Measurements from ENCODE around the gene WDR1.
"Not testable (repeated sequence)": the region's sequence is repeated elsewhere in the genome, so short reads cannot be mapped to it uniquely, and the experiment has no call there.

WDR1 gene

DNA sequence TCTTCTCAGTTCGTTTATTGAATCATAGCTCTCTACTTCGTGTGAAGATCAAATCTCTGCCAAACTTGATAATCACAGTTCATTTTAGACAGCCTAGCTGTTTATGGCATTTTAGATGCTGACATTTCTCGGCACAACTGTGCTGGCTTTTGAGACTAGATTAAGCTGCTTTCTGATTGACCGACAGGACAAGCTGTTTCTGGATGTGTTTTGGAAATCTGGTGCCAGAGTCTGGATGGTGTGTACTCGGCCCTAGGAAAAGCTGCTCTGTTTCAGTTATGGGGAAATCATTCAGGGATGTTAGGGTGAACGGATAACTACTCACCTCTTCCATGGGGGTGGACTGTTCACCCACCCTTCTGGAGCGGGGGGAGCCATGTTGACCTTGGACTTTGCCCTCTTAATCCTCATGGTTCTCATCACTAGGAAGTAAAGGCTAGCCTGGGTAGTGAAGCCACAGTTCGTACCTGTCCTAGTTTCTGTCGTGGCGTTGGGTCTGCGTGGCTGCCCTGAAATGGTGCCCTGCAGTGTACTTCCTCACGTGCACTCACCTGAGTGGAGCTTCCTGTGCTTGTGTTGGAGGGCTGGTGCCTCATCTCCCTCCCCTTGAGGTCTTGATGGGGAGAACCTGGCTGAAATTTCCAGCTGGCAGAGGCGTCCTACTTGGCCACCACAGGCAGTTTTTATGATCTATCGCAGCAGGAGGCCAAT lies 13.7 kb upstream of the WDR1 start:
- no peak for DNase-seq

DNA sequence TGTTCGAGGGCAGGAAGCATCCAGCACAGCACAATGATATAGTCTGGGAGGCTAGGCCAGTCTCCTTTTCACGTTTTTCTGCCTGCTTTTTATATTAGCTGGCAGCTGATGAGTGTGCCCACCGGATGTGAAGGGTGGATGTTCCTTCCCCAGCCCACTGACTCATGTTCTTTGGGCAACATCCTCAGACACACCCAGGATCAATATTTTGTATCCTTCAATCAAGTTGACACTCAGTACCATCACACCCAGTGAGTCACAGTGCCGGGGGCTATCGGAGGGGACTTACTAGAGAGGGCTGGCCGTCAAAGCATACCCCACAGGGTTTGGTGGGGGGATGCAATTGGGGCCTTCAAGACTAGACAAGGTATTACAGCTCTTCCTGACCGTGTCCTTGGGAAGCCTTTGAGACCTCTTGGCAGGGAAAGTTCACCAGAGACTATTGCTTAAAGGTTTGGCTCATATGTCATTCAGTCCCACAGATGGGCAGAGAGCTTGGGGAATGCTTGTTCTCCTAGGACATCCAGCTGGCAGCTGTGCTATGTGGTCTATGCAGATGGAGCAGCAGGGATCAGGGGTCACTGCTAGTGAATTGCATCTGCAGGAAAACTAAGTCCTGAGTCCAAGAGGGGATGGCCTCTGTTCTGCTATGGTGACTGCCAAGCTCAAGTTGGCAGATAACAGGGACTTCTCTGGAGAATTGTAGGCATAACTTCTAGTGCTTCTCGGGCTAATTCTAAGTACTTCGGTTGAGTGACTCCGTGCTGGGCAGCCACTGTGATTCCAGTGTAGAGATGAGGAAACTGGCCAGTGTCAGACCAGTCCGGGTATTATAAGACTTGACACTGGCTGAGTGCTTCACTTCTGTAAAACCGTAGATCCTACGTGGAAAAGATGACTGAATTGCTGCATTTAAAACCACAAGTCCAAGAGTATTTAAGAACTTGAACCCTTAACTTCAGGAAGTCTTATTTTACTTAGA lies 12.9 kb upstream of the WDR1 start:
- no peak for DNase-seq

DNA sequence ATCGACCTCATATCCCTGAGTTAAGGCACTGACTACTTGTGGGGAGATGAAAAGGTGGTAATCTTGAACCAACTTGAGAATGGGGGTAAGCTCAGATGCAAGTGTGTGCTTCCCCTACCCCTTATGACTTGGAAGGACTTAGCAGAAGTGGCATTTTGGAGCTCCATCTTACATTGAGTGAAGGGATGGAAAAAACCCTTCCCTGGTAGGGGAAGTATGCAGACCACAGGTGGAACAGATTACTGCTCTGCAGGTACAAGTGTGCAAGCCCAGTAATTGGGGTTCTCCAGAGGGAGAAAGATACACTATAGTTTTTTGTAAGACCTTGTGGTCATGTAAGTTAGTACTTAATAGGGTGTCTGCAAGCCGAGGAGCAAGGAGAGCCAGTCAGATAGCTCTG lies 12.2 kb upstream of the WDR1 start:
- no peak for DNase-seq

DNA sequence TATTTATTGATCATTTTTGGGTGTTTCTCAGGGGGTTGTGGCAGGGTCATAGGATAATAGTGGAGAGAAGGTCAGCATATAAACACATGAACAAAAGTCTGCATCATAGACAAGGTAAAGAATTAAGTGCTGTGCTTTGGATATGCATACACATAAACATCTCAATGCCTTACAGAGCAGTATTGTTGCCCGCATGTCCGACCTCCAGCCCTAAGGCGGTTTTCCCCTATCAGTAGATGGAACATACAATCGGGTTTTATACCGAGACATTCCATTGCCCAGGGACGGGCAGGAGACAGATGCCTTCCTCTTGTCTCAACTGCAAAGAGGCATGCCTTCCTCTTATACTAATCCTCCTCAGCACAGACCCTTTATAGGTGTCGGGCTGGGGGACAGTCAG lies 10.9 kb upstream of the WDR1 start:
- DNase-seq, result not testable (repeated sequence)

DNA sequence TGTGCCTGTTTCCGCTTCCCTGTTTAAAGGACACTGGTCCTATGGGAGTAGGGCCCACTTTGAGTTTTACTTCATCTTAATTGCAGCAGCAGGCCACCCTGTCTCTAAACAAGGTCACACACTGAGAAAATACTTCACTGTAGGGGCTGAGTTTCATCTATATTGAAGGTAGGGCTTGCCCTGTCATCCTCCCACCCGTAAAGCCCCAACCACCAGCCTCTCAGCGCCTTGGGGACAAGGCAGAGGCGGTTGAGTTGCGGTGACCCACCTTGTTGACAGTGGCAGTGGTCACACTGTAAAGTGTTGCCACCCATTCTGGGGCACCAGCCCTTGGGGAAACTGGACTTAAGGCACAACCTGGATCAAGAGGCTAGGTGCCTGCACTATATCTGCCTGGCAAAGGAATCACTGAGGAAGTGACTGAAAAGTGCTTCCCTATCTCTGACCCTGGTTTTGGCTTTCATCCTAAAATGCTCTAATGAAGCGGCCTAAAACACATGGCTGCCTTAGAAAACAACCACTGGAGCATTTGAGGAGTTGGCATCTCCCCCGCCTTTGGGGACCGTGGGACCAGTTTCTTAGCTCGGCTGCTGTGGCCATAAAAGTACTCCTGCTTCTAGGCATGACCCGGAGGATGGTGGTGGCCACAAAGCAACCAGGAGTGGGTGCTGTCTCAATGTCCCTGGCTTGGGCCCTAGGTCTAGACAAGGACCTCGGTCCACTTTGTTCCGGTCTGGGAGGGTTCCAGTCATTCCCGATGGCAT lies 7.8 kb upstream of the WDR1 start:
- DNase-seq, result no peak

DNA sequence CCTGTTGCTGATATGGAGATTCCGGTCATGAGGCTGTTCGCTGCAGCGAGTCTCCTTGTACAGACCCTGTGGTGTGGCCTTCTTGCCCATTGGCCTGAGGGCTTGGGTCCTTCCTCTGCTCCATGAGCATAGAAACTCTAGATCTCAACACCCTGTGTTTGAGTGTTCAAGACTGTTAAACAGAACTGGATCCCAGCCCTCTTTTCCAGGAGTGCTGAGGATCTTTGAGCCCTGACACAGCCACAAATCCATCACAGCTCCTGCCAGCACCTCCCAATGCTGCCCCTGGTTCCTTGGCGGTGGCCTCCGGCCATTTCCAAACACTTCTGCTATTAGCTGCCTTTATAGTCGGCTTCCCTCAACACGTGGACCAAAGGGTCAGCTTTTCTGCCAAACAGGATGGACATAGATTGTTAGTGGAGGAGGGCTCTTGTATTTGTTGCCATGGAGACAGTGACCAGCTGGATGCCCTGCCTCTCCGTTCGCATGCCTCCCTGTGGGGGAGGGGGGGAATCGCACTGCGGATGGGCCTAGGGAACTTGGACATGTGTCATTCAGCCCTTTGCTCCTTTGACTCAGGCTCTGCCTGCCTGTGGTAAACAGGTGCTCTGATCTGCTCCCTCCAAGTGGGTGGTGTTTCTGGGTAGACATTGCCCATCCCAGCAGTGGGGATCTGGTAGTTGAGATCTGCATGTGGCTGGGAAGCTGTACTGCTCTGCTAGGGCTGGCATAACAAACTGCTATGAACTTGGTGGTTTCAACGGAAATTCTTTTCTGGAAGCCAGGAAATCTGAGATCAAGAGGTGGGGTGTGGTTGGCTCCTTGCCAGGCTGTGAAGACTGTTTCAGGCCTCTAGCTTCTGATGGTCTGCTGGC lies 6.9 kb upstream of the WDR1 start:
- DNase-seq, result peak; percentile 57

DNA sequence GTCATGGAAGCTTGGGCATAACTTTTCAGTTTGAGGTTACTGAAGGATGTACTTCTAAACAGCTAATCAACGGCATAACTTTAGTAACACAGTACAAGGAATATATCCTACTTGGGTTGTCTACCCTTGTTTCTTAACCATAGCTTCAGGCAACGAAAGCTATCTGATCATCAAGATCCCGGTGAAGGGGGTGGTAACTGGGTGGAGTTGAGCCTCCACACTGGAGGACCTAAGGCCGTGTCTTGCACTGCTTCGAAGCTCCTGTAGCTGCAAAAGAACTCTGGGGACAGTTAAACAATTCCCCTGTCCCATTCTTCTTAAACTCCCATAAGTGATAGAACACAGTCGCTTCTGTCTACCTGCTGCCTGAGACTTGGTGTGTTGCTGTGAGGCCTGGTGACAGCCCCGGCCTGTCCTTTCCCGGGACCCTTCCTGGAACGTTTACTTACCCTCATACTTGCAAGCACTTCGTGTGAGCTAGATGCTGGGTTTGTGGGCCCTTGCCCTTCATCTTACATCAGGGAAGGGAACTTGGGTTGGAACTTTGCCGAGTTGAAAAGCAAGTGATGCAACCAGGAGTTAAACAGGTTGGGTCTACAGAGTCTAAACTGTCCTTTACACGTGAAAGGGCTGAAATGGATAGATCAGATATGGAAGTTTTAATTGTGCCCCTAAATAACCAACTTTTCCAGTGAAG lies 5.8 kb upstream of the WDR1 start:
- DNase-seq, result no peak

DNA sequence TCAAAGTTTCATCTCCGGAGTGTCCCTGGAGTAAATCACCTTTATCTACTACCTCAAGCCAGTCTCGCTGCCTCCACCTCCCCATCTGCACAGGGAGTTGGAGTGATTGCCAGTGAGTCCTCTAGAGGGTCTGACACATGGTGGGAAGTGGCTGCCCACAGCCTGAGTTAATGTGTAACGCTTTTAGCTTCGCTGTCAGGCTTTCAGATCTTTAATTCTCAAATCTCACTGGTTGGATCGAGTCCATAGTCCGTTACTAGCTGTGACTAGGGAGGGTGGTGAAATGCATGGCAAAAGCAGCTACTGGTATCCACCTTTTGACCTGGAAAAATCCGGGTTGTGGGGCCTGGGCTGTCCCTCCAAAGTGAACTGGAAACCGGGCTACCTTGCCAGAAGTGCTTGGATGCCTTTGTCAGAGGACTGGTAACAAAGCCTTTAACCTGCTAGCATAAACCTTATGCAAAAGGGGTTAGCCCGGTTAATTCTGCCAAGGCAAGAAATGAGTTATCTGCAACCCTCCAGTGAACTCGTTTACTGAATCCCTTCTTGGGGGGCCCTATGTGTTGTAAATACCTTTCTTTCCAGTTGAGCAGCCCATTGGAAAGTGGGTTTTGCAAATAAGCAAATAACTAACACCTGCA lies 5.1 kb upstream of the WDR1 start:
- DNase-seq, result no peak

DNA sequence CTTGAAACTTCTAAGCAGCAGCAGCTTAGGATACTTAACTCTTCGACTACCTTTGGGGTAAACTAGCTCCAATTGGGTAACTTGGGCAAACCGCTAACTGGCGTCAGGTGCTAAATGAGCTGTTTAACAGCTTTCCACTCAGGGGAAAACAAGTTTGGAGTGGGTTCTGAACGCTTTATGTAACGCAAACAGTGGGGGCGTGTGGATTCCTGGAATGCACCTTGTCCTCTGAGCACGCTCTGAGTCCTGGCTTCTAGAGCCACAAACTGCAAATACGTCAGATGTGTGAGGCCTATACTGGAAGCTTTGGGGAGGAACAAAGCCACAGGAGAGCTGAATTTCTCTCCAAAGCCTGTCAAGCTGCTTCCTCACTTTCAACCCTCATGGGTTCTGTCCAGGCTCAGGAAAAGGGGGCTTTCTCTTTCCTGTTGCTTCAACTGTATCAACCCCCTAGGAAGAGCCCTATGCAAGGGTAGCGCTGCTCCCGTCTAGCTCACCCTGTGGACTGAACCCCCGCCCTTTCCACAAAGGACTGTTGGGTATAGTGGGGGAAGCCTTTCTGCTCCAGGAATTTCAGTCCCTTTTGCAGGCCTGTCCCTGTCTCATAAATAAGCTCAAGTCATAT lies 4.5 kb upstream of the WDR1 start:
- DNase-seq, result no peak

DNA sequence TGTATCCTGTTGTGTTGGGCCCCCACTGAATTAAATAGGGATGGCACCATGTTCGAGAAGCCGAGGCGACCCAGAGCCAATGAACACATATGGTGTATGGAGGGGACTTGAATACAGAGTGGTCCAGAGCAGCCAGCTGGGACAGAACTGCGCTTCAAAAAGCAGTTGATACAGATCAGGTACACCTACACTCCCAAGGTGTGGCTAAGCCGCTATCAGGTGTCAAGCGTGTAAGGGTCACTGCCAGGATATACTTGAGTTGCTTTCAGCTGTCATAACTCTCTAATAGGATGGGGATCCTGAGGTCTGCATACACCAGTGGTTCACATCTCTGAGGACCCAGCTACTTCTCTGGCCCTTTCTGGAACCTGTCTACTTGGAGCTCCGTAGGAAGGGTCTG lies 3.2 kb upstream of the WDR1 start:
- DNase-seq, result no peak

DNA sequence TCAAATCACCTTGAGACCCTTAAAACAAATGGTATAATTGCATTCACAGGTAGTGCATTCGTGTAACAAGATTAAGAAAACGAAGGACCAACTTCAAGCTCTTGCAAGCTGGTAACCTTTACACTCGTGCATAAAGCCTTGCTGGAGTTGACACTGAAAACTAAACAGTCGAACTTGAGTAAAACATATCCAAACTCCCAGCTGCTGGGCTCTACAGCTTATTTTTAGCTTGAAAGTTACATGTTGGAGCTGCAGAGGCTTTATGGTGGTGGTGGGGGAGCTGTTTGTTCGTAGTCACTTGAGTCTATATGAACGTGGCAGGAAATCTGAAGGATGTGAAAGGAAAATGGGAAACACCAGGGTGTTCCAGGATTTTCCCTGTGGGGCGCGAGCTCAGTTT lies 2.7 kb upstream of the WDR1 start:
- no peak for DNase-seq

DNA sequence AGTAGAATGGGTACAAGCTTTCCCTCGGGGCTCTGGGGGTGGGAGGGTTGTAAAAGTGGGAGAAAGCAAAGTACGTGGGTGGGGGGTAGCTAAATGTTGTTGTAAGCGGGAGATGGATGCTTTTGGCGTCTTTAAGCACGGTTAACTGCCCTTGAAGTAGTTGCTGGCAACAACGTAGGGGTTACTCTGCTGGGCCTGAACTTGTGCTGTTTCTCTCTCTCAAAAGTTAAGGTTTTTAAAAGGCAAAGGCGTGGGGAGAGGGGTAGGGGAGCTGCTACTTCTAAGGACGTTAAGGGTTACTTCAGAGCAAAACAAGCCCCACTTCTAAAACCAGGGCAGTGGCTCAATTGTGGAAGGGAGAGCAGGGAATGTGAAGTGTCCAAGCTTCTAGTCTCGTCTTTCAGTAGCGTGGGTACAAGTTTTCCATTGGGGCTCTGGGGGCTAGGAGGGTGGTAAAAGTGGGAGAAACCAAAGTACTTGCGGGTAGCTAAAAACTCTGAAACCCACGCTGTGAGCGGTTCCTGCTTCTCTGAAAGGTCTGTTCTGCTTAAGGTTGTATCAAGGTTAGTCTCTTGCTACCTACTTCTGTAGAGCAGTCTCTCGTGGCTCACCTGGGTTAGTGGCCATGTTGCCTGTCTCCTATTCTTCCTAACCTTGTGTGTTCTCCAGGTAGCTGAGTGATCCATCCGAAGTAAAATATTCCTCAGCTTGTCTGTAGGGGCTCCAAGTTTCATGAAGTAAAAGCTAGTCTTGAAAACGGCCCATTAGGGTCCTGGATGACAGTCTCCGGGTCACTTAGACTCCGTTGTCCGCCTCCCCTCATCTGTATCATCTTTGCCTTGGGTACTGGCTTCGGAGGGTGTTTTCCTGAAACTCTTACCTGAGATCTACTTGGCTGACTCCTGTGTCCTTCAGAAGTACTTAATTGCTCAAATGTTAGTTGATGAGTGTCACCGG lies 1.7 kb upstream of the WDR1 start:
- no peak for DNase-seq

DNA sequence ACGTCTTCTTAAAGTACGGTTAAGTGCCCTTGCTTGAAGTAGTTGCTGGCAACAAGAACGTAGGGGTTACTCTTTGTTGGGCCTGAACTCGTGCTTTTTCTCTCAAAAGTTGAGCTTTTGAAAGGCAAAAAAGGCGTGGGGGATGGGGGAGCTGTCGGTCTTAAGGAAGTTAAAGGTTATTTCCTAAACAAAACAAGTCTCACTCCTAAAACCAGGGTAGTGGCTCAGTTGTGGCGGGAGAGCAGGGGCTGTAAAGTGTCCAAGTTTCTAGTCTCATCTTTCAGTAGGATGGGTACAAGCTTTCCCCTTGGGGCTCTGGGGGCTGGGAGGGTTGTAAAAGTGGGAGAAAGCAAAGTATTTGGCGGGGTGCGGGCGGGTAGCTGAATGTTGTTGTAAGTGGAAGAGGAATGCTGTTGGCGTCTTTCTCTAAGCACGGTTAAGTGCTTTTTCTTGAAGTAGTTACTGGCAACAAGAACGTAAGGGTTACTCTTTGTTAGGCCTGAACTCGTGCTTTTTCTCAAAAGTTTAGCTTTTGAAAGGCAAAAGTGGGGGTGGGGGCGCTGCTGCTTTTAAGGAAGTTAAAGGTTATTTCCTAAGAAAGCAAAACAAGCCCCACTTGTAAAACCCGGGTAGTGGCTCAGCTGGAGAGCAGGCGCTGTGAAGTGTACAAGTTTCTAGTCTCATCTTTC lies 904 bp upstream of the WDR1 start:
- DNase-seq, result peak; percentile 54

DNA sequence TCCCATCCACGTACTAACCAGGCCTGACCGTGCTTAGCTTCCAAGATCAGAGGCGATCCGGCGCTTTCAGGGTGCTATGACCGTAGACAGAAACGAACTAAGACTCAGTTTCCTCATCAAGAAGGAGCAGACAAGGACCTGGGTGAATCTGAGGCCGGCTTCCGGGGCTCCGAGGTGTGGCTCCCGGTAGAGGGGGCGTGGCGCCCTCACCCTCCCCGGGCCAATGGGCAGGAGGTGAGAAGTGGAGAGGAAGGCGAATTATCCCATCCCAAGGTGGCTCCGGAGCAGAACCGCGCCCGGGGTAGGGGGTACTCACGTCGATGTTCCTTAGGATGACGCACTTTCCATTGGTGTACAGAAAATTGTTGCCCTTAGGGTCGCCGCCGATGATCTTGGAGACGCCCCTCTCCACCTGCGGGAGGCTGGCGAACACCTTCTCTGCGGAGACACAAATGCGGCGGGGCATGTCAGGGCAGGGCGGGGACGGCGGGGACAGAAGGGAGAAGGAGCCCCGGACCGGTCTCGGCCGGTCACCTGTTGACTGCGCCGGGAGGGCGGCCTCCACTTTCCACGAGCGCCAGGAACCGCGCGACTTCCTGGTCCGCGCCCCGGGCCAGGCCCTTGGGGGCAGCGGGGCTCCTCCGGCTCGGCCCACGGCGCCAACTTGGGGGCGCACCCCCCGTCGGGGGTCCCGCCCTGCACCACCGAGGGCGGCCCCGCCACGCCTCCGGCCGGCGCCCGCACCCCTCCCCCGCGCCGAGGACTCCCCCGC lies 616 bp downstream of the WDR1 start:
- peak; percentile 51 for DNase-seq

DNA sequence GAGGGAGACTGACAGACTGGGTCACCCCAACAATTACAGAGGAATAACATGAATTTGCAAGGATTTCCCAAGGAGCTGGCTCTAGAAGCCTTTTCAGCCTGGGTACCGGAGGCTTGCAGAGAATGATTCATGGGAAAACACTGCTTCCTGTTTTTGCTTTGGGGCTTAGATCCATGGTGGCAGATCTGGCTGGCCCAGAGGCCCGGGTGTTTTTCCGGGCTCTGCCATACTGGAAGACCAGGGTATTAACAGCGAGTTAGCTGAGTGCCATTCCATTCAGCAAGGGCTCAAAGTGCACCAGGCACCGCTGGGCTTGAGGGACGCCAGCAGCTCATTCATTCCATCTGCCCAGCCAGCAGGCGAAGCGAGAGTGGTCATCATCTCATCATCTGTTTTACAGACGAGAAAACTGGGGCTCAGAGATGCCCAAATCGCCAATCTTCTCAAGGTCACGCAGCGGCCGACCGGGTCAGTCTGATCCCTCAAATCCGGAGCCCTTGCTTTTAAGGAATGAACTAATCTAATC lies 1.3 kb downstream of the WDR1 start:
- DNase-seq, result peak; percentile 68

DNA sequence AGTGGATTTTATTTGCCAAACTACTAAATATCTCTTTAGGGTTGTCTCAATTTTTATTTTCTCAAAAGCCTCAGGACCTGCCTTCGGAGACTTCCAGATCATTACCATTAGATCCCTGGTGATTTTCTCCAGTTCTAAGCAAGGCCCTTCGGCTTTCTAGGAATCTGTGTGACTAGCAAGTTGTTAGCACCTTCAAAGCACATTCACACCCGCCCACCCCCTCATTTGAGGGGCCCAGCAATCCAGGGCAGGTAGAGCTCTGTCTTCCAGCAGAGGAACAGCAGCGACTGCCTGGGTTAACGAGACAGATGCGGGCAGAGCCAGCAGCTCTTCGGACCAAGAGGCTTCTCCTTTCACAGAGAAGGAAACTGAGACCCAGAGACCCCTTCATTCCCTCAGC lies 2.0 kb downstream of the WDR1 start:
- no peak for DNase-seq

DNA sequence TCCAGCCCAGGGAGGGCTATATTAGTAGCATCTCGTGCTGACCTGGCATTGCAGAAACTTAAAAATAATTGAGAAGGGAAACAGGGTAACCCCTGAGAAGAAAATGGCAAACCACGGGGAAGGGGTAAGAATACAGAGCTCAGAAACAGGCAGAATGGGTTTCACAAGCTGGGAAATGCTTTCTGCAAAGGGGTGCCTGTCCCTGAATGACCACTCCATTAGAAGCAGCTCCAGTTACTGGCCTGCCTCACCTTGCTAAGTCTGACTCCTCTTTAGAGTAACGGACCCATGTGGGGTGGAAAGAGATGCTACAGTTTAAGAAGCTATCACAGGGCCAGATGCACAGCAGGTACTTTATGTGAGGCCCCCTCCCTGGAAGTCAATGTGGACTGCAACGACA lies 2.5 kb downstream of the WDR1 start:
- no peak for DNase-seq
